GM12878 (cell line): ENCODE measurements around the gene ETS1. TPM values are rescaled to one million over a fixed set of nuclear protein-coding genes. Genes with fewer than 3 reads are reported as not detected.

Experiments used
- ATAC-seq: fragments of 200-7000 bp; cut with Tn5 transposase; 3 replicates; pipeline ENCODE4 v1.9.1; 2020; ENCODE audit warnings: mild to moderate bottlenecking, moderate library complexity
- BruUV-seq: library from RNA; stranded (reverse); fragments of 400-500 nt; replicated peaks from 2 replicates; lab custom pipeline; 2021; lab: Mats Ljungman, UMichigan
- CTCF ChIA-PET: fragments of 300-600 bp; sonication (Branson Sonifier 250); formaldehyde crosslinking; extraction: SDS; loops from one replicate; lab custom pipeline; 2021; ENCODE audit warnings: inconsistent platforms; lab: Yijun Ruan, JAX
- POLR2A ChIA-PET: fragments of 350-600 bp; formaldehyde crosslinking; extraction: SDS; loops from one replicate; lab custom pipeline; 2021; ENCODE audit warnings: inconsistent platforms; lab: Charles Lee
- RAD21 ChIA-PET: fragments of 300-600 bp; sonication (Branson Sonifier 250); formaldehyde crosslinking; loops from one replicate; lab custom pipeline; 2023; ENCODE audit warnings: antibody characterized with exemption; ENCODE audit not compliant: unreplicated experiment; lab: Charles Lee
- SMC1A ChIA-PET: fragments of 300-600 bp; sonication (Branson Sonifier 250); formaldehyde crosslinking; loops from one replicate; lab custom pipeline; 2023; ENCODE audit not compliant: unreplicated experiment, uncharacterized antibody; lab: Charles Lee
- DNase-seq: peaks from one replicate; pipeline ENCODE4 v3.0.0-alpha.2; 2011; ENCODE audit warnings: low read depth, low spot score
- FAIRE-seq: peaks from 3 replicates; lab custom pipeline; 2011; peaks lifted over from hg19 to GRCh38; lab: Jason Lieb, UNC
- H2AFZ ChIP-seq: 2 replicates; pipeline ENCODE4 v1.6.0; 2011; ENCODE audit warnings: low read depth, low read length, control low read depth; ENCODE audit not compliant: control insufficient read depth
- H3K27ac ChIP-seq: 2 replicates; pipeline ENCODE4 v1.5.1; 2011; ENCODE audit warnings: control low read depth; ENCODE audit not compliant: control insufficient read depth, insufficient read depth
- H3K27me3 ChIP-seq, 2 experiments: replicated peaks in 1 of 2; 2 replicates each; pipeline versions ENCODE4 v1.6.0 to v1.6.1; 2011; ENCODE audit warnings: low read length in 1 of 2; ENCODE audit not compliant: control insufficient read depth in 2 of 2, insufficient read depth in 2 of 2
- H3K36me3 ChIP-seq, 2 experiments: 2 replicates each; pipeline ENCODE4 v1.5.1; 2011; ENCODE audit warnings: low read length in 1 of 2; ENCODE audit not compliant: control insufficient read depth in 2 of 2, insufficient read depth in 2 of 2
- H3K4me1 ChIP-seq: 2 replicates; pipeline ENCODE4 v1.6.1; 2011; ENCODE audit warnings: mild to moderate bottlenecking, low read length, moderate library complexity, mixed read lengths; ENCODE audit not compliant: control insufficient read depth, insufficient read depth
- H3K4me2 ChIP-seq: 2 replicates; pipeline ENCODE4 v1.6.0; 2011; ENCODE audit warnings: control low read depth; ENCODE audit not compliant: control insufficient read depth, insufficient read depth
- H3K4me3 ChIP-seq: fragments of 200-600 bp; sonication (generic); 2 replicates; pipeline ENCODE4 v1.5.1; 2016
- H3K79me2 ChIP-seq: 2 replicates; pipeline ENCODE4 v1.6.0; 2011; ENCODE audit warnings: low read length; ENCODE audit not compliant: control insufficient read depth, insufficient read depth
- H3K9ac ChIP-seq: 2 replicates; pipeline ENCODE4 v1.8.0; 2011; ENCODE audit warnings: low read length, control low read depth, mixed read lengths; ENCODE audit not compliant: control insufficient read depth, insufficient read depth
- H3K9me3 ChIP-seq: replicated peaks from 3 replicates; pipeline ENCODE4 v1.5.1; 2011; ENCODE audit warnings: mild to moderate bottlenecking, low read length; ENCODE audit not compliant: control insufficient read depth, insufficient read depth
- H4K20me1 ChIP-seq: 2 replicates; pipeline ENCODE4 v1.6.0; 2011; ENCODE audit not compliant: control insufficient read depth, insufficient read depth
- BACH1 ChIP-seq: fragments of 450-650 bp; IDR thresholded peaks from 2 replicates; pipeline ENCODE4 v1.6.1; 2017; ENCODE audit warnings: mild to moderate bottlenecking, borderline replicate concordance
- FOXK2 ChIP-seq: fragments of 450-650 bp; IDR thresholded peaks from 2 replicates; pipeline ENCODE4 v1.6.1; 2017; ENCODE audit warnings: mild to moderate bottlenecking, moderate library complexity
- LARP7 ChIP-seq: fragments of 450-650 bp; IDR thresholded peaks from 2 replicates; pipeline ENCODE4 v1.6.1; 2017; ENCODE audit warnings: mild to moderate bottlenecking
- MYC ChIP-seq: IDR thresholded peaks from 2 replicates; pipeline ENCODE4 v1.6.1; 2011; ENCODE audit warnings: mild to moderate bottlenecking, low read length, moderate library complexity, inconsistent platforms; ENCODE audit not compliant: insufficient read depth, insufficient replicate concordance, insufficient read length, severe bottlenecking
- NFYA ChIP-seq: IDR thresholded peaks from 2 replicates; pipeline ENCODE4 v1.6.1; 2011; ENCODE audit warnings: low read depth, mild to moderate bottlenecking, low read length, improper control_type of control experiment, borderline replicate concordance
- PAX5 ChIP-seq: IDR thresholded peaks from 2 replicates; pipeline ENCODE4 v1.6.1; 2011; ENCODE audit warnings: low read depth, low read length, borderline replicate concordance
- RAD21 ChIP-seq: IDR thresholded peaks from 2 replicates; pipeline ENCODE4 v1.6.1; 2011; ENCODE audit warnings: mild to moderate bottlenecking, low read depth, low read length, moderate library complexity; ENCODE audit not compliant: insufficient read depth
- SMARCA5 ChIP-seq: fragments of 450-650 bp; IDR thresholded peaks from 2 replicates; pipeline ENCODE4 v1.6.1; 2017; ENCODE audit warnings: mild to moderate bottlenecking
- SREBF2 ChIP-seq: IDR thresholded peaks from 2 replicates; pipeline ENCODE4 v1.6.1; 2012; ENCODE audit warnings: mild to moderate bottlenecking, low read length
- SRF ChIP-seq, 2 experiments: IDR thresholded peaks; 2 replicates each; pipeline ENCODE4 v1.6.1; 2011; ENCODE audit warnings: low read depth in 2 of 2, low read length in 2 of 2, mild to moderate bottlenecking in 1 of 2, moderate library complexity in 1 of 2
- USF1 ChIP-seq: IDR thresholded peaks from 2 replicates; pipeline ENCODE4 v1.6.1; 2011; ENCODE audit warnings: borderline replicate concordance, low read depth, mild to moderate bottlenecking, moderate library complexity, mixed read lengths, low read length; ENCODE audit not compliant: insufficient read depth; ENCODE audit errors: extremely low read length
- ZNF592 ChIP-seq: fragments of 450-650 bp; IDR thresholded peaks from 2 replicates; pipeline ENCODE4 v1.6.1; 2017; ENCODE audit warnings: mild to moderate bottlenecking, moderate library complexity
- WGBS: methylation state at CpG from one replicate; pipeline ENCODE4 v1.1.6; 2016; ENCODE audit warnings: low lambda C conversion rate; ENCODE audit not compliant: insufficient replicate concordance, insufficient coverage; ENCODE audit errors: missing lambda C conversion rate; 5-methylcytosine and 5-hydroxymethylcytosine counted together
- in situ Hi-C: fragments of 300-500 bp; cut with MboI; formaldehyde crosslinking; loops from 9 replicates; pipeline ENCODE4 v1.14.3; 2018; ENCODE audit warnings: mixed read lengths
- intact Hi-C: fragments of 100-400 bp; cut with micrococcal nuclease; formaldehyde crosslinking; loops from one replicate; pipeline ENCODE4 v1.14.2; 2022; ENCODE audit not compliant: unreplicated experiment
- polyA plus RNA-seq, 11 experiments: library from polyadenylated mRNA; depleted of rRNA in 4 of 11; unstranded in 6 of 11; stranded (reverse) in 5 of 11; fragments of >200 nt; fragmentation: Nextera tagmentation in 4 of 11; fragmentation: Illumina TruSeq in 1 of 11; extraction: Ambion mirVana in 4 of 11; extraction: Trizol in 1 of 11; gene quantifications; 1 replicate in 1 of 11; 2 replicates in 10 of 11; pipeline versions ENCODE4 v1.2.1 to v1.2.3, GENCODE V29; 2011 to 2016; ENCODE audit warnings: inconsistent platforms in 2 of 11, missing spikeins in 2 of 11, low read depth in 1 of 11
- total RNA-seq, 4 experiments: library from RNA; depleted of rRNA in 3 of 4; stranded (reverse); fragments of >200 nt in 3 of 4; fragmentation: Illumina TruSeq in 1 of 4; extraction: Trizol in 1 of 4; gene quantifications; 2 replicates each; pipeline versions ENCODE4 v1.2.1 to v1.2.3, GENCODE V29; 2013 to 2021
- TF ChIP-seq, protein P1 (sequence below): fragments of 450-650 bp; IDR thresholded peaks from 2 replicates; pipeline ENCODE4 v1.6.1; 2017; ENCODE audit warnings: borderline replicate concordance

ETS1 gene
- total and polyA plus RNA-seq, 10 of the 15 experiments (the other 5 are each of a cell fraction or from before 2014, with no cell fraction given): 12.5 to 112 (median 55.5) TPM

DNA sequence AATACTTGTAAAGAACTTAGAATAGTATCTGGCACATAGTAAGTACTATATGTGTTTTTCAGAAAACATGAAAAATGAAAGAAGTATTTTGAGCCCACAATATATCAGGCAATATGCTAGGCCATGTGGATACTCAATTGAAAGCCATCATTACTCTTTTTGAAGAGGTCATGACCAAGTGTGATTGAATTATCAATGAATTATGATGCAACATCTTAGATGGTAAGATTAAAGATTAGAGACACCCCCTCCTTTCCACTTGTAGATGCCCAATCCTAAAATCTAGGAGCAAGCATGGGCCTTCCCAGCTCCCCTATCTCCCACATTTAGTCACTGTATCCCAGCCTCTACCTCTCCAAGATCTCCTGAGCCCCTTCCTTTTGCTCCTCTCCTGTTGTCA, 154.4 kb downstream of the ETS1 start (continued):
- TF ChIP-seq, protein P1, sequence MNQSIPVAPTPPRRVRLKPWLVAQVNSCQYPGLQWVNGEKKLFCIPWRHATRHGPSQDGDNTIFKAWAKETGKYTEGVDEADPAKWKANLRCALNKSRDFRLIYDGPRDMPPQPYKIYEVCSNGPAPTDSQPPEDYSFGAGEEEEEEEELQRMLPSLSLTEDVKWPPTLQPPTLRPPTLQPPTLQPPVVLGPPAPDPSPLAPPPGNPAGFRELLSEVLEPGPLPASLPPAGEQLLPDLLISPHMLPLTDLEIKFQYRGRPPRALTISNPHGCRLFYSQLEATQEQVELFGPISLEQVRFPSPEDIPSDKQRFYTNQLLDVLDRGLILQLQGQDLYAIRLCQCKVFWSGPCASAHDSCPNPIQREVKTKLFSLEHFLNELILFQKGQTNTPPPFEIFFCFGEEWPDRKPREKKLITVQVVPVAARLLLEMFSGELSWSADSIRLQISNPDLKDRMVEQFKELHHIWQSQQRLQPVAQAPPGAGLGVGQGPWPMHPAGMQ: no peak
- TF ChIP-seq SREBF2 (no peak), SMARCA5 (no peak), MYC (no peak), FOXK2 (no peak), SRF (IDR thresholded peaks at IDR 0.05; ENCODE audit: low read depth in 2 of 2, low read length in 2 of 2) (no peak), ZNF592 (no peak)

GRCh38 chr11:128431931-128432330, 155.4 kb downstream of the ETS1 start:
- in situ Hi-C loops: no loop called here
- 55% methylated on average over 4 of the region's 4 CpGs for WGBS
- H3K79me2 ChIP-seq: no peaks in the 10 kb centered on the region
- no TSS peak for BruUV-seq
- H3K4me3 ChIP-seq: no peak overlapping the region
- H4K20me1 ChIP-seq: no peaks in the 10 kb centered on the region
- H2AFZ ChIP-seq: no peak overlapping the region
- POLR2A ChIA-PET: interaction anchor here (1.2 to 1.5 kb wide), 2 partner anchors 11 to 14 kb away, joined by 3 to 4 read pairs; no protein-coding TSS in a partner anchor
- SMC1A ChIA-PET: interaction anchor here (1.3 kb wide), 1 partner anchor 9 kb away, joined by 3 read pairs; no protein-coding TSS in a partner anchor
- no peak for DNase-seq
- H3K4me2 ChIP-seq: no peak overlapping the region
- H3K9ac ChIP-seq: no peak overlapping the region
- no peak overlapping the region for H3K27ac ChIP-seq
- H3K27me3 ChIP-seq: no peaks in the 10 kb centered on the region
- intact Hi-C loops: no loop called here
- no peak for TF ChIP-seq LARP7
- TF ChIP-seq RAD21: no peak
- no peak for TF ChIP-seq USF1
- no peak for TF ChIP-seq BACH1
- TF ChIP-seq SREBF2: no peak
- TF ChIP-seq PAX5: no peak
- TF ChIP-seq NFYA: no peak
- TF ChIP-seq, all 136 proteins: peak for 0
- H3K36me3 ChIP-seq: no peaks in the 10 kb centered on the region
- H3K4me1 ChIP-seq: no peaks in the 10 kb centered on the region
- H3K9me3 ChIP-seq: no peaks in the 10 kb centered on the region; the same call in 2 of the 3 replicates
- ATAC-seq (no peak), FAIRE-seq (no peak)
- ChIA-PET RAD21 (no interaction called here), CTCF (interaction anchor here (1.6 kb wide), 1 partner anchor 11 kb away, joined by 6 read pairs; no protein-coding TSS in a partner anchor)
